Measurements from ENCODE around the gene CACNA1D.

Gene CACNA1D

GRCh38 chr3:53858096-53858741 is 363.8 kb downstream of the CACNA1D start:
- H3K27ac ChIP-seq, result no peak overlapping the region
- TF ChIP-seq CTCF (conservative IDR thresholded peaks at IDR 0.05; ENCODE audit: low read depth), result no peak
- CTCF ChIA-PET, result no interaction called here
- DNase-seq (ENCODE audit: low spot score), result no peak
- POLR2A ChIA-PET (ENCODE audit: low non-redundant PET), result no interaction called here

- no peak for TF ChIP-seq CTCF (conservative IDR thresholded peaks at IDR 0.05; ENCODE audit: low read depth)
- no peak overlapping the region for H3K27ac ChIP-seq
- DNase-seq (ENCODE audit: low spot score), result no peak
- POLR2A ChIA-PET (ENCODE audit: low non-redundant PET), result no interaction called here
- CTCF ChIA-PET, result no interaction called here
Measured at GRCh38 chr3:53859178-53859577, 364.8 kb downstream of the CACNA1D start.

GRCh38 chr3:53860196-53860595 is 365.8 kb downstream of the CACNA1D start:
- no peak overlapping the region for H3K27ac ChIP-seq
- DNase-seq (ENCODE audit: low spot score), result no peak
- CTCF ChIA-PET, result no interaction called here
- POLR2A ChIA-PET (ENCODE audit: low non-redundant PET), result no interaction called here
- TF ChIP-seq CTCF (conservative IDR thresholded peaks at IDR 0.05; ENCODE audit: low read depth), result no peak

- ChIA-PET CTCF (no interaction called here), POLR2A (ENCODE audit: low non-redundant PET) (no interaction called here)
- TF ChIP-seq CTCF (conservative IDR thresholded peaks at IDR 0.05; ENCODE audit: low read depth), result no peak
- H3K27ac ChIP-seq, result no peak overlapping the region
- DNase-seq (ENCODE audit: low spot score), result no peak
Measured at GRCh38 chr3:53862241-53862640, 367.8 kb downstream of the CACNA1D start.

- no peak for DNase-seq (ENCODE audit: low spot score)
- CTCF ChIA-PET, result no interaction called here
- no peak overlapping the region for H3K27ac ChIP-seq
- POLR2A ChIA-PET (ENCODE audit: low non-redundant PET), result no interaction called here
- no peak for TF ChIP-seq CTCF (conservative IDR thresholded peaks at IDR 0.05; ENCODE audit: low read depth)
Measured at GRCh38 chr3:53863145-53863544, 368.7 kb downstream of the CACNA1D start.

Measured in RWPE1 (cell line).